ENCODE data around the gene RPL4. TPM values are rescaled to one million over a fixed set of nuclear protein-coding genes. Genes with fewer than 3 reads are reported as not detected.

Gene RPL4
- total and polyA plus RNA-seq, 2 of the 8 experiments (the other 6 are each of a cell fraction or from before 2014, with no cell fraction given): 3,950 to 3,973 TPM

DNA sequence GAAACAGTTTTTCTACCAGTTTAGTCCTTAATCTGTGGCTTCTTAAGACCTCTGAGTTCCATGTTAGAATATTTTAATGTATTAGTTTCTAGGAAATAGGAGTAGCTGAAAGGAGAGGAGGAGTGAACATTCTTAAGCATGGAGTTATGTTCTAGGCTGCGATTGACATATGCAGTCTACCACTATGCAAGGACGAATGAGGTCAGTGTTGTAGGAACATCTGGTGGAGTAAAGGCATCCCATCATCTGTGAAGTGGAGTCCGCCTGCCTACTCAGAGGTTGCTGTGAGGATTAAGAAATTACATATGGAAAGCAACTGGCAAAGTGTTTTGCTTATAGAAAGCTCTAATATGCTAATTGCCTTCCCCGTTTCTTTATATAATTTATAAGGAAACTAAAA, 52.2 kb downstream of the RPL4 start:
- Histone ChIP-seq H3K79me2 (ENCODE audit: control insufficient read depth in 1 of 2, insufficient read depth in 2 of 2, low read length in 2 of 2) (no peaks in the 10 kb centered on the region), H3K4me2 (ENCODE audit: insufficient read depth in 1 of 2, low read depth in 2 of 2, low read length in 2 of 2) (no peak overlapping the region), H3K18ac (ENCODE audit: extremely low read depth, low read length) (no peak overlapping the region), H4K8ac (ENCODE audit: extremely low read depth, insufficient read depth, low read length) (no peak overlapping the region), H3K4ac (replicated peaks; ENCODE audit: insufficient read length, low read depth, low read length) (no peak overlapping the region), H3K9ac (replicated peaks in 1 of 4; ENCODE audit: extremely low read depth in 1 of 4, low read depth in 3 of 4, low read length in 3 of 4) (no peak overlapping the region), H2AK5ac (ENCODE audit: low read depth, low read length) (no peak overlapping the region), H2BK120ac (replicated peaks; ENCODE audit: low read depth, low read length) (no peak overlapping the region), H2AFZ (ENCODE audit: low read length) (no peak overlapping the region), H3K9me3 (ENCODE audit: insufficient read depth in 2 of 2, low read depth in 1 of 2, low read length in 1 of 2) (no peaks in the 10 kb centered on the region), H3K36me3 (ENCODE audit: control insufficient read depth in 2 of 4, insufficient read depth in 4 of 4, low read length in 3 of 4) (peaks cover 0 to 14% (median 6%) of the 10 kb centered on the region in 4 experiments; a peak in 5 of 8 replicates), H3K27ac (ENCODE audit: low read depth, low read length) (no peak overlapping the region), H4K91ac (replicated peaks; ENCODE audit: insufficient read length, low read length) (no peak overlapping the region), H3K27me3 (replicated peaks in 1 of 4; ENCODE audit: control insufficient read depth in 3 of 4, extremely low read depth in 1 of 4, insufficient read depth in 3 of 4, low read length in 3 of 4) (no peaks in the 10 kb centered on the region), H3K4me3 (ENCODE audit: extremely low read depth in 1 of 4, insufficient read depth in 2 of 4, low read depth in 3 of 4, low read length in 4 of 4) (no peak overlapping the region), H4K20me1 (replicated peaks in 1 of 2; ENCODE audit: control insufficient read depth in 1 of 2, insufficient read depth in 2 of 2, low read length in 2 of 2) (peaks cover 0 to 2% of the 10 kb centered on the region in 2 experiments), H3K14ac (ENCODE audit: insufficient read length) (no peak overlapping the region), H3K23ac (ENCODE audit: insufficient read length) (no peak overlapping the region), H2BK20ac (ENCODE audit: low read length) (no peak overlapping the region), H4K5ac (ENCODE audit: insufficient read length, low read depth, low read length) (no peak overlapping the region), H3K79me1 (ENCODE audit: low read depth, low read length) (0 out of 2 replicates have a peak, but pooled peaks cover 2% of the 10 kb centered on the region), H2BK15ac (ENCODE audit: low read length) (no peak overlapping the region), H3K56ac (replicated peaks; ENCODE audit: insufficient read length, low read depth, low read length) (no peak overlapping the region), H3K4me1 (replicated peaks in 1 of 4; ENCODE audit: control insufficient read depth in 3 of 4, insufficient read depth in 4 of 4, low read length in 3 of 4) (no peaks in the 10 kb centered on the region), H2BK5ac (ENCODE audit: low read depth, low read length) (no peak overlapping the region), H3K23me2 (ENCODE audit: low read depth, low read length) (no peaks in the 10 kb centered on the region), H2BK12ac (ENCODE audit: low read depth, low read length) (no peak overlapping the region)
- TF ChIP-seq SUZ12 (IDR thresholded peaks at IDR 0.05; ENCODE audit: low read length) (no peak), NRF1 (IDR thresholded peaks at IDR 0.05; ENCODE audit: low read depth, low read length) (no peak), USF2 (IDR thresholded peaks at IDR 0.05; ENCODE audit: low read length) (no peak), PHF8 (conservative IDR thresholded peaks at IDR 0.05; ENCODE audit: low read depth, low read length) (no peak), CHD2 (IDR thresholded peaks at IDR 0.05; ENCODE audit: low read length) (no peak), BCL11A (IDR thresholded peaks at IDR 0.05; ENCODE audit: low read depth in 2 of 2, low read length in 2 of 2) (no peak), RBBP5 (IDR thresholded peaks at IDR 0.05; ENCODE audit: borderline replicate concordance, low read depth, low read length) (no peak)
- TF ChIP-seq, protein P1, sequence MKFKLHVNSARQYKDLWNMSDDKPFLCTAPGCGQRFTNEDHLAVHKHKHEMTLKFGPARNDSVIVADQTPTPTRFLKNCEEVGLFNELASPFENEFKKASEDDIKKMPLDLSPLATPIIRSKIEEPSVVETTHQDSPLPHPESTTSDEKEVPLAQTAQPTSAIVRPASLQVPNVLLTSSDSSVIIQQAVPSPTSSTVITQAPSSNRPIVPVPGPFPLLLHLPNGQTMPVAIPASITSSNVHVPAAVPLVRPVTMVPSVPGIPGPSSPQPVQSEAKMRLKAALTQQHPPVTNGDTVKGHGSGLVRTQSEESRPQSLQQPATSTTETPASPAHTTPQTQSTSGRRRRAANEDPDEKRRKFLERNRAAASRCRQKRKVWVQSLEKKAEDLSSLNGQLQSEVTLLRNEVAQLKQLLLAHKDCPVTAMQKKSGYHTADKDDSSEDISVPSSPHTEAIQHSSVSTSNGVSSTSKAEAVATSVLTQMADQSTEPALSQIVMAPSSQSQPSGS (IDR thresholded peaks at IDR 0.05; ENCODE audit: low read length): no peak
- DNase-seq (ENCODE audit: low read depth in 1 of 2, low spot score in 2 of 2) (no peak), FAIRE-seq (no peak)
- POLR2A ChIA-PET (ENCODE audit: partially characterized antibody): interaction anchor here (0.6 kb wide), 1 partner anchor 47 kb away, joined by 4 read pairs; no protein-coding TSS in a partner anchor
- 97% methylated on average over 4 of the region's 4 CpGs; no CpG with 5 or more reads in 1 of the 2 experiments for WGBS, 2 experiments (ENCODE audit: extremely low coverage in 1 of 2, insufficient coverage in 1 of 2, insufficient read length in 1 of 2, insufficient replicate concordance in 2 of 2, low coverage in 1 of 2, low lambda C conversion rate in 2 of 2, missing lambda C conversion rate in 1 of 2)
- CTCF ChIA-PET (ENCODE audit: partially characterized antibody): interaction anchor here (1.1 kb wide), 1 partner anchor 74 kb away, joined by 3 read pairs; no protein-coding TSS in a partner anchor
